Measurements from ENCODE around the gene PTPRM.
A peak's percentile ranks its signal among the peaks of the same experiment; 100 is the strongest.

PTPRM gene

DNA sequence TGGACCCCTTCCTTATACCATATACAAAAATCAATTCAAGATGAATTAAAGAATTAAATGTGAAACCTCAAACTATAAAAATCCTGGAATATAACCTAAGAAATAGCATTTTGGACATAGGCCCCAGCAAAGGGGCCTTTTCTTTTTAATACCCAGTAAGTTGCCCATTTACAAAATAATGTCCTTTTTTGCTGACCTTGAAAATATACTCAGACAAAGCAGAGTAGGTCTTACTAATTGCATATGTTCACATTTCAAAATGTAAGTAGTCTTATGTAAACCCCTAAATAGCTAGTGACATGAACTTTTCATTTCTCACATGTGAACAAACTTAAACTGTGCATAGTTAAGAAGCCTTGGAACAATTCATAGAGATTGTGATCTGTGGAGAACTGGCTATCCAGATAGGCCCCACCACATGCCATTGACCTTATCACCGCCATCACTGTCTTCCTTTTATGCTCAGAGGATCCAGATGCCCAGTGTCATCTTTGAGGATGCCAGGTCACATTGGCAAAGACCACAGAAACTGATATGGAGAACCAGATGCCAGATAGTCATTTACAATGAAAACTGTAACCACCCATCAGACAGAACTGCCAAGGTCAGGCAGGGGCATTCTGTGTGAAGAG is 759.8 kb downstream of the PTPRM start:
- TF ChIP-seq, protein P1, sequence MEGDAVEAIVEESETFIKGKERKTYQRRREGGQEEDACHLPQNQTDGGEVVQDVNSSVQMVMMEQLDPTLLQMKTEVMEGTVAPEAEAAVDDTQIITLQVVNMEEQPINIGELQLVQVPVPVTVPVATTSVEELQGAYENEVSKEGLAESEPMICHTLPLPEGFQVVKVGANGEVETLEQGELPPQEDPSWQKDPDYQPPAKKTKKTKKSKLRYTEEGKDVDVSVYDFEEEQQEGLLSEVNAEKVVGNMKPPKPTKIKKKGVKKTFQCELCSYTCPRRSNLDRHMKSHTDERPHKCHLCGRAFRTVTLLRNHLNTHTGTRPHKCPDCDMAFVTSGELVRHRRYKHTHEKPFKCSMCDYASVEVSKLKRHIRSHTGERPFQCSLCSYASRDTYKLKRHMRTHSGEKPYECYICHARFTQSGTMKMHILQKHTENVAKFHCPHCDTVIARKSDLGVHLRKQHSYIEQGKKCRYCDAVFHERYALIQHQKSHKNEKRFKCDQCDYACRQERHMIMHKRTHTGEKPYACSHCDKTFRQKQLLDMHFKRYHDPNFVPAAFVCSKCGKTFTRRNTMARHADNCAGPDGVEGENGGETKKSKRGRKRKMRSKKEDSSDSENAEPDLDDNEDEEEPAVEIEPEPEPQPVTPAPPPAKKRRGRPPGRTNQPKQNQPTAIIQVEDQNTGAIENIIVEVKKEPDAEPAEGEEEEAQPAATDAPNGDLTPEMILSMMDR (conservative IDR thresholded peaks at IDR 0.05; ENCODE audit: low read depth, low read length), result no peak
- no peak overlapping the region for H3K4me3 ChIP-seq (ENCODE audit: low read length)
- no peak for DNase-seq (ENCODE audit: low read depth)

DNA sequence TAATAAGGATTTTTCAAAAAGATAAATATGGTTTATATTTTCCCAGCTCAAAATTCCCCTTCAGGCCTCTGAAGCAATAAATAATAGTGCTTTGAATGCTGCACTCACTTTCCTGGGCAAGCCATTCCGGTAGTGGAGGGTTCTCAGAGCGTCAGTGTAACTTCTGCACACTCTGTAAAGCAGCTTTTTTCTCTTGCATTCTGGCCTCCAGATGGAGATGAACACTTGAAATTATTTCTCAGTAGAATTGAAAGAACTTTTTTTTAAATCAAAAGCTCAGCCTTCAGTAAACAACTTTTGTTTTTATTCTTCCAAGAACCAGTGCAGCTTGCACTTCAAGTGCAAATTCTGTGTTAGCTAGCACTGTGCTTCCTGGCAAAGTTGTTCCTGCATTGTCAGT is 761.0 kb downstream of the PTPRM start:
- no peak for DNase-seq (ENCODE audit: low read depth)
- H3K4me3 ChIP-seq (ENCODE audit: low read length), result no peak overlapping the region
- TF ChIP-seq, protein P1 (conservative IDR thresholded peaks at IDR 0.05; ENCODE audit: low read depth, low read length), result no peak

DNA sequence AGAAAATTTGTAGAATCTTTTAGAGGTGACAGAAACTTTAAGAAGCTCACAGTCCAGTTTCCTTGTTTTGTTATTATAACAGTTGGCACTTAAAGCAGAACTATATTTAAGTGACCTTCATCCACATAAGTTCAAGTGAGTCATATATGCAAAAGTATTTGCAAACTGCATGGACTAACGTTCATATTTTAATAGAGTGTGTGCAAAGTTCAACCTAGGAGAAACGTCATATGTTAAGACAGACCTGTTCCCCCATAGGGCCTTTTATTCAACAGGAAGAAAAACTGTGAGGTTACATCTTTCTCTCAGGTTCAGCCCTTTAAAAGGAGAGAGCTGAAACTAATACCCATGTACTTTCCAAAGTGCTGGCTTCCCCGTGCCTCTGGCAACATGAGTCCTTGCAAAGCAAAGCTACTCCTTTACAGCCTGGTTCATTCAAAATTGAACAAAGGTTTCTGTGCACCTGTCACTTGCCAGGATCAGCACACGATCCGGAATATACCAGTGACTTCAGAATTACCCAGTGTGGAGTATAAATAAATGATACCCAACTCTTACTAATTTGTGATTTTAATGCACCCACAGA is 762.2 kb downstream of the PTPRM start:
- no peak overlapping the region for H3K4me3 ChIP-seq (ENCODE audit: low read length)
- DNase-seq (ENCODE audit: low read depth), result peak; percentile 58
- TF ChIP-seq, protein P1 (conservative IDR thresholded peaks at IDR 0.05; ENCODE audit: low read depth, low read length), result no peak

DNA sequence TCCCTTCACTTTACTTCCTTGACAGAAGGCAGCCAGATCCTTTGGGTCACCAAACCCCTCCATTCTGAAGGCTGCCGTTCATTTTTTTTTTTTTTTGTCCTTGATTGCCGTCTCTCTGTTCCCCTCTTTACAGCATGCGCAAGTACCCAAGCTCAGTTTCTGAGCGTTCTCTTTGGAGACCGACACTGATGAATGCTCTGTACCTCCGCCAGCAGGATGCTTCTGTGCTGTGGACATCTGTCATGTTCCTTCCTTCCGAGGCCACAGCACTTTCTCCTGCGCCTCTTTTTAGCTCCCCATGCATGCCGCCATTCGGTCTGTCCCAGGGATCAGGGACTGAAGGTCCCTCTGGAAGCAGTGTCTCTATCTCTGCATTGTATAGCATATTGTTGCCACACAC is 763.5 kb downstream of the PTPRM start:
- no peak overlapping the region for H3K4me3 ChIP-seq (ENCODE audit: low read length)
- no peak for DNase-seq (ENCODE audit: low read depth)
- TF ChIP-seq, protein P1 (conservative IDR thresholded peaks at IDR 0.05; ENCODE audit: low read depth, low read length), result no peak

DNA sequence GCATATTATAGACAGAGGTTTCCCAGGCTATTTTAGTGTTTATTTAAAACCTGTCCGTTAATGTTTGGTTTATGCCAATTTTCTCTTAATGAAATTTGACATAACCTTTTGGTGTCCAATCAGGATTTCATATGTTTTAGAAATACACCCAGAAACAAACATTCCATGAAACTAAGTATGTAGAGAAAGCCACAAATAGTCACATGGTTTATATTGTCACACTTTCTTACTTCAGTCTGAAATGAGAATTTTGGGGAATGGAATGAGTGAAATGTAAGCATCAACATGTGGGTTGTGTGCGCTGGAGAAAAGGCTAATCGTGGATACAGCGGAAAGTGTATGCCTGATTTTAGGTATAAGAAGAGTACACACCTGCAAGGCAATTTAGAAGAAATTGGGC is 765.2 kb downstream of the PTPRM start:
- TF ChIP-seq, protein P1 (conservative IDR thresholded peaks at IDR 0.05; ENCODE audit: low read depth, low read length), result no peak
- DNase-seq (ENCODE audit: low read depth), result no peak
- H3K4me3 ChIP-seq (ENCODE audit: low read length), result no peak overlapping the region

DNA sequence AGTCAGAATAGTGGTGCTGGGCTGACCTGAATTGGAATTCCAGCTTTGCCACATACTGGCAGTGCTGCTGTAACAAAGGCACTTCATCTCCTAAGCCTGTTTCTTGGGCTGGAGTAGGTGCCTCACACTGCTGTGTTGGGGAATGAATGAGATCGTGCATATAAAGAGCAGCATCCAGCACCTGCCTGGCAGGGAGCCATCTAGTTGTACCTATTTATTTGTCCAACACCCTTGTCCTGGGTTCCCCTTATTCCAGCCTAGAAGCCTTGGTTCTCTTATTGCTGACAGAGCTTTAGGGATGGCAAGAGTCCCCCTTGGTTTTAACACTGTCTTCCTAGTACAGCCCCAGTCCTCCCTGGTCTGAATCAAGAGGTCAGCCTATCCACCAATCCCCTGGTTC is 766.8 kb downstream of the PTPRM start:
- TF ChIP-seq, protein P1 (conservative IDR thresholded peaks at IDR 0.05; ENCODE audit: low read depth, low read length), result no peak
- no peak for DNase-seq (ENCODE audit: low read depth)

DNA sequence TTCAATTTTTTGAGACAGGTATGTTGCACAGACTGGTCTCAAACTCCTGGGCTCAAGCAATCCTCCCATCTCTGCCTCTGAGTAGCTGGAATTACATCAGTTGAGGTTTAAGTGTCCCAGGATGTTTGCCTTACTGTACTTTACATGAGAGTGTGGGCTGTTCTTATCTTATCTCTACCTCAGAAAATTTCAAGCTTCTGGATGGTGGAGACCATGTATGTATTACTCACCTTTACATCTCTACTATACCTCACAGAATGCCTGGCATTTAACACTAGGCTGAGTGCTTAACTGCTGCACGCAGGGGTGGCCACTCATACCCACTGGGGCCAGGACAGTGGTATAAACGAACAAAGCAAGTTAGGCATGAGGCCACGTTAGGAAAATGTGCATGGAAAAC is 770.1 kb downstream of the PTPRM start:
- H3K4me3 ChIP-seq (ENCODE audit: low read length), result no peak overlapping the region
- no peak for DNase-seq (ENCODE audit: low read depth)
- TF ChIP-seq, protein P1 (conservative IDR thresholded peaks at IDR 0.05; ENCODE audit: low read depth, low read length), result no peak

More for the DNA sequence above, 766.8 kb downstream of the PTPRM start:
- no peak overlapping the region for H3K4me3 ChIP-seq (ENCODE audit: low read length)
